Adrenal gland (tissue), 5 donors: ENCODE data around the gene ASB11.

ENCODE experiments used
- CTCF ChIP-seq, 6 experiments: fragments of 450-650 bp in 4 of 6; fragments of 200-600 bp in 2 of 6; sonication (generic) in 1 of 6; IDR thresholded peaks; 1 replicate in 5 of 6; 2 replicates in 1 of 6; pipeline versions ENCODE4 v1.5.1 to v1.8.0; 2016 to 2021; ENCODE audit warnings: antibody characterized with exemption in 6 of 6, mild to moderate bottlenecking in 2 of 6, moderate library complexity in 1 of 6
- POLR2A ChIP-seq, 2 donors: fragments of 450-650 bp; IDR thresholded peaks; one replicate each; pipeline ENCODE4 v1.6.1; 2017; ENCODE audit warnings: antibody characterized with exemption in 2 of 2, mild to moderate bottlenecking in 2 of 2, moderate library complexity in 1 of 2
- donor health status: DM: no; HTN: no; CAD: no.

GRCh38 chrX:15359701-15360100, 44.3 kb upstream of the ASB11 start:
- TF ChIP-seq CTCF (IDR thresholded peaks at IDR 0.05) (no peak), POLR2A (IDR thresholded peaks at IDR 0.05) (no peak)
